H9 (cell line): ENCODE measurements around the gene ZBP1. TPM values are rescaled to one million over a fixed set of nuclear protein-coding genes. Genes with fewer than 3 reads are reported as not detected.

ENCODE experiments used
- DNase-seq: peaks from one replicate; pipeline ENCODE4 v3.0.0-alpha.2; 2017
- H2AFZ ChIP-seq: one replicate; pipeline ENCODE4 v1.6.1; 2013; ENCODE audit warnings: mild to moderate bottlenecking, low read length, control low read depth, moderate library complexity
- H2AK5ac ChIP-seq: 2 replicates; pipeline ENCODE4 v1.6.1; 2013; ENCODE audit warnings: low read length, control low read depth, mixed read lengths; ENCODE audit not compliant: insufficient read length
- H2BK120ac ChIP-seq: one replicate; pipeline ENCODE4 v1.6.1; 2013; ENCODE audit warnings: low read depth, mild to moderate bottlenecking, low read length, control low read depth, inconsistent platforms; ENCODE audit not compliant: poor library complexity, severe bottlenecking
- H2BK12ac ChIP-seq: 2 replicates; pipeline ENCODE4 v1.6.1; 2013; ENCODE audit warnings: low read length, control low read depth, mixed read lengths, low read depth; ENCODE audit not compliant: insufficient read length
- H2BK15ac ChIP-seq: 2 replicates; pipeline ENCODE4 v1.6.1; 2013; ENCODE audit warnings: low read depth, low read length, control low read depth
- H2BK20ac ChIP-seq: one replicate; pipeline ENCODE4 v1.6.1; 2013; ENCODE audit warnings: low read depth, mild to moderate bottlenecking, low read length, control low read depth, inconsistent platforms; ENCODE audit not compliant: poor library complexity, severe bottlenecking
- H2BK5ac ChIP-seq: 2 replicates; pipeline ENCODE4 v1.6.1; 2013; ENCODE audit warnings: low read length, control low read depth, mixed read lengths; ENCODE audit not compliant: insufficient read length
- H3K14ac ChIP-seq: 2 replicates; pipeline ENCODE4 v1.6.1; 2013; ENCODE audit warnings: low read length, control low read depth; ENCODE audit not compliant: insufficient read depth
- H3K18ac ChIP-seq: 2 replicates; pipeline ENCODE4 v1.6.1; 2013; ENCODE audit warnings: low read depth, mild to moderate bottlenecking, mixed read lengths, low read length, control low read depth; ENCODE audit not compliant: insufficient read length
- H3K23ac ChIP-seq: 2 replicates; pipeline ENCODE4 v1.6.1; 2013; ENCODE audit warnings: low read length, control low read depth, mixed read lengths, low read depth; ENCODE audit not compliant: insufficient read length
- H3K23me2 ChIP-seq: 2 replicates; pipeline ENCODE4 v1.6.1; 2013; ENCODE audit warnings: low read depth, mild to moderate bottlenecking, mixed read lengths, low read length, control low read depth; ENCODE audit not compliant: insufficient read length, poor library complexity, severe bottlenecking
- H3K27ac ChIP-seq: 2 replicates; pipeline ENCODE4 v1.5.1; 2013; ENCODE audit warnings: low read length, control low read depth, mixed read lengths, low read depth; ENCODE audit not compliant: insufficient read length
- H3K27me3 ChIP-seq: 2 replicates; pipeline ENCODE4 v1.6.1; 2013; ENCODE audit warnings: low read length, control low read depth, inconsistent platforms; ENCODE audit not compliant: insufficient read depth
- H3K4ac ChIP-seq: 2 replicates; pipeline ENCODE4 v1.6.1; 2013; ENCODE audit warnings: low read depth, mild to moderate bottlenecking, control low read depth, inconsistent platforms, low read length, moderate library complexity
- H3K4me1 ChIP-seq: 2 replicates; pipeline ENCODE4 v1.6.1; 2013; ENCODE audit warnings: low read length, control low read depth, inconsistent platforms; ENCODE audit not compliant: insufficient read depth
- H3K4me2 ChIP-seq: 2 replicates; pipeline ENCODE4 v1.6.1; 2013; ENCODE audit warnings: low read length, control low read depth, mixed read lengths; ENCODE audit not compliant: insufficient read length, insufficient read depth
- H3K56ac ChIP-seq: 2 replicates; pipeline ENCODE4 v1.6.1; 2013; ENCODE audit warnings: low read depth, mild to moderate bottlenecking, mixed read lengths, low read length, control low read depth; ENCODE audit not compliant: insufficient read length
- H3K79me1 ChIP-seq: 2 replicates; pipeline ENCODE4 v1.6.1; 2013; ENCODE audit warnings: low read depth, mild to moderate bottlenecking, moderate library complexity, low read length, control low read depth, inconsistent platforms; ENCODE audit not compliant: insufficient read depth, poor library complexity, severe bottlenecking
- H3K79me2 ChIP-seq: 2 replicates; pipeline ENCODE4 v1.6.1; 2013; ENCODE audit warnings: low read length, control low read depth, inconsistent platforms; ENCODE audit not compliant: insufficient read depth
- H3K9ac ChIP-seq: 2 replicates; pipeline ENCODE4 v1.6.1; 2013; ENCODE audit warnings: low read length, control low read depth, mixed read lengths; ENCODE audit not compliant: insufficient read length; ENCODE audit errors: extremely low read depth
- H3K9me3 ChIP-seq: one replicate; pipeline ENCODE4 v1.6.1; 2013; ENCODE audit warnings: low read depth, low read length, inconsistent platforms; ENCODE audit not compliant: control insufficient read depth
- H3T11ph ChIP-seq: one replicate; pipeline ENCODE4 v1.6.1; 2013; ENCODE audit warnings: mild to moderate bottlenecking, low read length, control low read depth, inconsistent platforms
- H4K20me1 ChIP-seq: one replicate; pipeline ENCODE4 v1.6.1; 2013; ENCODE audit not compliant: control insufficient read depth, insufficient read length, insufficient read depth
- H4K5ac ChIP-seq: 2 replicates; pipeline ENCODE4 v1.6.1; 2013; ENCODE audit warnings: low read depth, mild to moderate bottlenecking, mixed read lengths, low read length, control low read depth; ENCODE audit not compliant: insufficient read length
- H4K8ac ChIP-seq: replicated peaks from 2 replicates; pipeline ENCODE4 v1.6.1; 2013; ENCODE audit warnings: low read length, control low read depth, mixed read lengths, low read depth; ENCODE audit not compliant: insufficient read length
- H4K91ac ChIP-seq: 2 replicates; pipeline ENCODE4 v1.6.1; 2013; ENCODE audit warnings: low read depth, mild to moderate bottlenecking, moderate library complexity, mixed read lengths, low read length, control low read depth; ENCODE audit not compliant: insufficient read length
- H3K27ac Mint-ChIP-seq, 3 experiments: 2 replicates in 2 of 3; 3 replicates in 1 of 3; pipeline ENCODE4 v1.8.0; 2020 to 2021; ENCODE audit warnings: mixed read lengths in 3 of 3, mild to moderate bottlenecking in 1 of 3, moderate library complexity in 1 of 3
- H3K27me3 Mint-ChIP-seq: 2 replicates; pipeline ENCODE4 v1.8.0; 2021; ENCODE audit warnings: low read depth, mild to moderate bottlenecking, moderate library complexity, mixed read lengths
- H3K36me3 Mint-ChIP-seq, 3 experiments: 2 replicates in 2 of 3; 3 replicates in 1 of 3; pipeline ENCODE4 v1.8.0; 2020 to 2021; ENCODE audit warnings: low read depth in 3 of 3, mixed read lengths in 3 of 3; ENCODE audit not compliant: insufficient read depth in 1 of 3
- H3K4me1 Mint-ChIP-seq, 2 experiments: 2 replicates each; pipeline ENCODE4 v1.8.0; 2020; ENCODE audit warnings: mixed read lengths in 2 of 2
- H3K4me3 Mint-ChIP-seq, 2 experiments: 2 replicates in 1 of 2; 3 replicates in 1 of 2; pipeline ENCODE4 v1.8.0; 2020 to 2021; ENCODE audit warnings: mild to moderate bottlenecking in 2 of 2, mixed read lengths in 2 of 2, moderate library complexity in 1 of 2
- H3K9me3 Mint-ChIP-seq, 2 experiments: 2 replicates in 1 of 2; 3 replicates in 1 of 2; pipeline ENCODE4 v1.8.0; 2020; ENCODE audit warnings: mild to moderate bottlenecking in 2 of 2, mixed read lengths in 2 of 2, moderate library complexity in 1 of 2
- WGBS: extraction: QIAGEN DNeasy Blood & Tissue Kit; methylation state at CpG from one replicate; pipeline ENCODE4 v1.1.7; 2013; ENCODE audit warnings: missing lambda C conversion rate, low lambda C conversion rate, mixed read lengths; ENCODE audit not compliant: insufficient read length; ENCODE audit errors: extremely low coverage; 5-methylcytosine and 5-hydroxymethylcytosine counted together
- total RNA-seq: library from RNA; stranded (reverse); gene quantifications from 2 replicates; pipeline ENCODE4 v1.2.1, GENCODE V29; 2021
- TF ChIP-seq, protein P1 (sequence below): fragments of 200-600 bp; sonication (generic); conservative IDR thresholded peaks from 3 replicates; pipeline ENCODE4 v1.8.0; 2021; ENCODE audit warnings: antibody characterized with exemption, mild to moderate bottlenecking

The ZBP1 gene
- total RNA-seq, 1 experiment from 2014 or later, result not detected

- H2BK12ac ChIP-seq, result no peak overlapping the region
- H3K4ac ChIP-seq, result no peak overlapping the region
- DNase-seq, result no peak
- no peak overlapping the region for H3K27ac ChIP-seq
- H3K18ac ChIP-seq, result no peak overlapping the region
- H2BK15ac ChIP-seq, result no peak overlapping the region
- no peak overlapping the region for H2AFZ ChIP-seq
- H4K8ac ChIP-seq, result no peak overlapping the region
- H3K79me1 ChIP-seq, result no peaks in the 10 kb centered on the region
- H2BK120ac ChIP-seq, result no peak overlapping the region
- H2BK20ac ChIP-seq, result no peak overlapping the region
- H3K56ac ChIP-seq, result no peak overlapping the region
- H2AK5ac ChIP-seq, result no peak overlapping the region
- Mint-ChIP-seq H3K4me3 (no peak overlapping the region), H3K27ac (no peak overlapping the region), H3K4me1 (peaks cover 13 to 27% of the 10 kb centered on the region in 2 experiments), H3K9me3 (no peaks in the 10 kb centered on the region), H3K27me3 (peaks cover 6% of the 10 kb centered on the region), H3K36me3 (no peaks in the 10 kb centered on the region)
- WGBS, result no CpG with 5 or more reads among the region's 11 CpGs
- no peak overlapping the region for H3K23ac ChIP-seq
- H4K91ac ChIP-seq, result no peak overlapping the region
- no peaks in the 10 kb centered on the region for H3K79me2 ChIP-seq
- no peaks in the 10 kb centered on the region for H3K9me3 ChIP-seq
- H3K4me2 ChIP-seq, result no peak overlapping the region
- no peaks in the 10 kb centered on the region for H4K20me1 ChIP-seq
- no peaks in the 10 kb centered on the region for H3K23me2 ChIP-seq
- no peak overlapping the region for H3K14ac ChIP-seq
- no peak overlapping the region for H2BK5ac ChIP-seq
- H4K5ac ChIP-seq, result no peak overlapping the region
- no peaks in the 10 kb centered on the region for H3K27me3 ChIP-seq
- TF ChIP-seq, protein P1, sequence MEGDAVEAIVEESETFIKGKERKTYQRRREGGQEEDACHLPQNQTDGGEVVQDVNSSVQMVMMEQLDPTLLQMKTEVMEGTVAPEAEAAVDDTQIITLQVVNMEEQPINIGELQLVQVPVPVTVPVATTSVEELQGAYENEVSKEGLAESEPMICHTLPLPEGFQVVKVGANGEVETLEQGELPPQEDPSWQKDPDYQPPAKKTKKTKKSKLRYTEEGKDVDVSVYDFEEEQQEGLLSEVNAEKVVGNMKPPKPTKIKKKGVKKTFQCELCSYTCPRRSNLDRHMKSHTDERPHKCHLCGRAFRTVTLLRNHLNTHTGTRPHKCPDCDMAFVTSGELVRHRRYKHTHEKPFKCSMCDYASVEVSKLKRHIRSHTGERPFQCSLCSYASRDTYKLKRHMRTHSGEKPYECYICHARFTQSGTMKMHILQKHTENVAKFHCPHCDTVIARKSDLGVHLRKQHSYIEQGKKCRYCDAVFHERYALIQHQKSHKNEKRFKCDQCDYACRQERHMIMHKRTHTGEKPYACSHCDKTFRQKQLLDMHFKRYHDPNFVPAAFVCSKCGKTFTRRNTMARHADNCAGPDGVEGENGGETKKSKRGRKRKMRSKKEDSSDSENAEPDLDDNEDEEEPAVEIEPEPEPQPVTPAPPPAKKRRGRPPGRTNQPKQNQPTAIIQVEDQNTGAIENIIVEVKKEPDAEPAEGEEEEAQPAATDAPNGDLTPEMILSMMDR, result no peak
- H3K9ac ChIP-seq, result no peak overlapping the region
- H3K4me1 ChIP-seq, result no peaks in the 10 kb centered on the region
- no peak overlapping the region for H3T11ph ChIP-seq
Observed at GRCh38 chr20:57596358-57596757, 23.9 kb downstream of the ZBP1 start.
